Activated T-cell treated with anti-CD3 and anti-CD28 coated beads for 24 hours (primary cell): ENCODE results near the gene STOX2.

Experiments
- DNase-seq: peaks from one replicate; pipeline ENCODE4 v3.0.0-alpha.2; 2020; ENCODE audit warnings: low read depth

STOX2 gene

DNA sequence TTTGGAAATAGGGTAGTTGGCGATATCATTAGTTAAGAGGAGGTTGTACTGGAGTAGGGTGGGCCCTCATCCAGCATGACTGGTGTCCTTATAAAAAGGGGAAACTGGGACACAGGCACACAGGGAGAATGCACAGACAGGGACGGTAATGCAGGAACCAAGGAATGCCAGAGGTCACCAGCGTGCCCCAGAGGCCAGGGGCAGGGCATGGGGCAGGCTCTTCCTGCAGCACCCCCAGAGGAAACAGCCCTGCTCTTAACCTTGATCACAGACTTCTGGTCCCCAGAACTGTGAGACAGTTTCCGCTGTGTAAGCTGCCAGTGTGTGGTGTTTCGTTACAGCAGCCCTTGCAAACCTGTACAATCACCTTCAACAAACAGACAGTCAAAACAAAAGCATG is 15.9 kb upstream of the STOX2 start:
- no peak for DNase-seq

DNA sequence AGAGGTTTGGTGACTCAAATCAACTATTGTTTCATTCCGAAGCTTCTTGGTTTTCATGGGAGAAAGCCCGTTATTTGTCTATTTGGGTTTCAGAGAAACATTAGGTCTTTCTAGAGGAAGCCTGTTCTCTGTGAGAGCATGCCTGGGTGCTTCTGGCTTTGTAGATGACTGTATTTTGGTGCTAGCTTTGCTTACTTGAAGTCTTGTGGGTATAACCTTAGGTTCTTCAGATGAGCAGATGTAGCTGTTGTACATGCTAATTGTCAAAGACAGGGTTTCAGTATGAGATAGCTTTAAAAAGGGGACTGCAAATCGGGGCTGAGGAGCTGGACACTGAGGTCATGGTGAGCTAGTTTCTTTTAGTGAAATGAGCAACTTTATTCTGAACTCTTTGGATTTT is 7.9 kb upstream of the STOX2 start:
- DNase-seq, result no peak

DNA sequence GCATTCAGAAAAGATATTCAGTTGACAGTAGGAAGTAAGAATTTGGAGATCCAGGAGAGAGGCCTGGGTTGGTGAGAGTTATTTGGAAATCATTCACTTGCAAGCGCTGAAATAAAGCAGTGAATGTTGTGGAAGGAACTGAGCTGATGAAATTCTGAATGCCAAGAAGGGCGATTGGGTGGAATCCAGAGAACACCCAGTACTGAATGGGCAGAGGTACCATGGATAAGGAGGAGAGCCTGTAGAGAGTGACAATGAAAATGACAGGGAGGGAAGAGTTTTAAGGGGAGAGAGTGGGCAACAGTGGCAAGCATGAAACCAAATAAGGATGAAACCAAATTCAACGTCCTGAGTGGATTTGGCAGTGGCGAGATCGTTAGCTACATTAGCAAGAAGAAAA is 6.7 kb upstream of the STOX2 start:
- no peak for DNase-seq

DNA sequence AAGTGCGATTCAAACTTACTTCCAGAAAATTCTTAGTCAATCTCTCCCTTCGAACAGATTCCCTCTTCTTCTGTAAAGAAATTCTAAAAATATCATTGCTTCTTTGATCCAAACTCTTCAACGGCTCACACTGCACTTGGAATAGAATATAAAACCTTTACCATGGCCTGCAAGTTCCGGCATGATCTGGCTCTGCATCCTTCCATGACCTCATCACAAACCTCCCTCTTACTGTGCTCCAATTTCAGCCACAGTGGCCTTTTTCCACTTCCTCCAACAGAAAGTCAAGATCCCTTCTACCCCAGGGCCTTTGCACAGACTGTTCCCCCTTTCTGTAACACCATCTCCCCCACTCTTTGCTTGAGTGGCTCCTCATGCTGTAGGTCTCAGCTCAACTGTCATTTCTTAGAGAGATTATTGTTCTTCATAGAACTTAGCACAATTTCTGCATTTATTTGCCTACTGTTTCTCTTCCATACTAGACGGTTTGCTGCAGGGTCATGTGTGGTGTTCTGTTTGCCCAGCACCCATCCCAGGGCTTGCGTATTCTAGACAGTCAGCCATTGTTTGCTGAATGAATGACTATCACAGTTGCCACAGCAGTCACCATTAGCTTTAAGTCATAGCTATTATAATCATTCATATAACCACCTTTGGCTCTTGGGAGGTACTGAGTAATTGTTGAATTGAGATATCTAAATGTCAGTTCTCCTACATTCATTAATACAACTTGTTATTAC is 1.9 kb upstream of the STOX2 start:
- DNase-seq, result no peak

DNA sequence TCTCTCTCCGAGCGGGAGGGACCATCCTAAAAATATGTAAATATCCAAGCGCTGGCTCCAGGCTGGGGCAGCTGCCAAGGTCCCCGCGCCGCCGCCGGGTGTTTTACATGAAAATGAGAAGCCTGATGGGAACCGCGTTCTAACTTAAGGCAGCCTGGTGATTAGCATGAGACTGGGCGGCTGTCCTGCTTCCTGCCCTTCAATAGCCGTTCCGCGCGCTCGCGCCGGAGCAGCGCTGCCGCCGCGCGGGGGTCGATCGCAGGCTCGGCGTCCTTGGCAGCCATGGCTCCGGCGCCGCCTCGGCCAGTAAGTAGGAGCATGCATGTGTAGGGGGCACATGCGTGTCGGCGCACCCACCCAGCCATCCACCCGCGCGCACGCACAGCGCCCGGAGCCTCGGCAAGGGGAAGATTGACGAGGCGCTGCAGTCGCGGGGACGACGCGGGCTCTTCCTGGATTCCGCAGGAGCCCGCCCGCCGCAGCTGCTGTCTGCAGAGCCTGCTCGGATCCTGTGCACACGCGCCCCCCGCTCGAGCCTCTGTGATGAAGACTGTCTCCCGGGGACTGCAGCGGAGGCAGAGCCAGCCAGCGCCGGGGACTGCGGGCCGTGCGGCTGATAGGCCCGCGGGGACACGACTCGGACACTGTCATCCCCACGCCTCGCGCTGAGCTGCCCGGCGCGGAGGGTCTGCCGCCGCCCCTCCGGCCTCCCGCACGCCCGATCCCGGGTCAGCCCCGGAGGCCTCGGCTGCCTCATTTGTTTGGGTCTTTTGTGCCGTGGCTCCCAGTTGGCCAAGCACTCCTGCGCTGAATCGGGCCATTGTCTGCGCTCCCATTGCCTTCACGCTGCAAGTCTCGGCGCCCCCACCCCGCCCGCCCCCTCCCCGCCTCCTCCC is 734 bp downstream of the STOX2 start:
- no peak for DNase-seq

DNA sequence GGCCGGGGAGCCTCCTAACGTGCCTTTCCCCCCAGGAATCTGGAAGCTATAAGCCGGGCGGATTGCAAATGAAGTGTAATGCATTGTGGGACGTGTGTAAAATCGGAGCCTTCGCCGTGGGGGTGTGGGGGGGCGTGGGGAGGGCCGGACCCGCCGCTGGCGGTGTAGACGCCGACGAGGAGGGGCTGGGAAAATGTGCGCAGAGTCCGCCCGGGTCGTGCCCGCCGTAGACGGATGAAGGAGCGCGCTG is 1.3 kb downstream of the STOX2 start:
- no peak for DNase-seq

DNA sequence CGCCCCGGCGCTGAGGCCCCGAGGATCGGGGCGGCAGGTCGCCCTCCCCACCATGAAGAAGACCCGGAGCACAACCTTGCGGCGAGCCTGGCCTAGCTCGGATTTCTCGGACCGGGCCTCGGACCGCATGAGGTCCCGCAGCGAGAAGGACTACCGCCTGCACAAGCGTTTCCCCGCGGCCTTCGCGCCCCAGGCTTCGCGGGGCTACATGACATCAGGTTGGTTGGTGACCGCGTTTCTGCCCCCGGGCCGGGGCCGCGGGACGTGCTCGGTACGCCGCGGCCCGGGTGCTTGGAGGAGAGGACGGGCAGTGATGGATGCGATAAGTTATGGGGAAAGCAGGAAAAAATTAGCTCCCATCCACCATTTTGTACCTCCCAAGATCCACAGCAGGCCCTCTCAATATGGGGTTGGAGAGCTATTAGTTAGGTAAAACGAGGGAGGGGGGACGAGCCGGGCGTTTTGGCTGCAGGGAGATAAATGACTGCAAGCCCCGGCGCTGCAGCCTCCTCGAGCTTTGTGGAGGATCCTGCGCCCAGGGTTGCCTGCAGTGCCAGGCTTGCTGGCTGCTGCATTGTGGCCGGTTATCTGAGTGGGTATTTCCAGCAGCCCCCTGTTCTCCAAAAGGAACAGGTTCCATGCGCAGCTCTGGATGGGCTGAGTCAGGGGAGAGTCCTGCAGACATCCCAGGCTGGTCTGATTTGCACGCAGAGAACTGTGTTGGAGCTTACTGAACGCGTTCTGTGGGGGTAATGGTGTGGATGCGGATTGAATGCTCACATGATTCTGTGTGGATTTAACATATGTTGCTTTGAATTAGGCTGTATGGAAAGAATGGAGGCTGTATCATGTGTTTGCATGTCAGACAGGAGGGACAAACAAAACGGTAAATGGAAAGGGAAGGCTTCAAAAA is 1.9 kb downstream of the STOX2 start:
- DNase-seq, result no peak

DNA sequence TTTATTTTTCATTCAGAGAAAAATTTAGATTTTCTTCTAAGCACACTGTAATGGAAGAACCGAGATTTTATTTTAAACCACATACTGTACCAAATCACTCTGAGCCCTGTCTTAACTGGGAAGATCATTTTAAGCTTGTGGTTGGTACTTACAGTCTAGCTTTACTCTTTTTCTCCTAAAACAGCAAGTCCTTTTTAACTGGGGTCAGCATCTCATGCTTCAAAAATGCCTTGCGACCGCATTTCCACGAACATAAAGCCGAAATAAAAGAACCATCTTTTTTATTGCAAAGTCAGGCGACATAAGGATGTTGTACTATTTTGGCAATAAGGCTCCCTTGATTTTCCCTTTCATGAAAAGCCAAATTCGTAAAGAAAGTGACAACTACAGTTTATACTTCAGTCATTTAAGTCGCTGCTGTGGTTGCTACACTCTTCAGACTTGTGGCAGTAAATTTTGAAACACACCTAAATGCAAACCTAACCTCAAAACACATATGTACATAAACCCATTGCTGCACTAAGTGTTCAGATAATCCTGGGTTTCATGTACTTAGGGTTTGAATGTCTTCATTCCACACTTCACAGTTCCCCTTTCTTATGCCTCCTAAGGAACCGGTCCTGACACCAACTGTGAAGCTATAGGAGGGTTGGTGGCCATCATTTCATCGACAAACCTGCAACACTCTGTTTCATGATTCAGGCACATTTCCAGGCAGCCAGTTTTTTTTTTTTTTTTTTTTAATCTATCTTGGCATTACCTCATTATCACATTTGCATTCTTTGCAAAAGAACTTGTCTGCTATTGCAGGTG is 3.0 kb downstream of the STOX2 start:
- DNase-seq, result no peak

DNA sequence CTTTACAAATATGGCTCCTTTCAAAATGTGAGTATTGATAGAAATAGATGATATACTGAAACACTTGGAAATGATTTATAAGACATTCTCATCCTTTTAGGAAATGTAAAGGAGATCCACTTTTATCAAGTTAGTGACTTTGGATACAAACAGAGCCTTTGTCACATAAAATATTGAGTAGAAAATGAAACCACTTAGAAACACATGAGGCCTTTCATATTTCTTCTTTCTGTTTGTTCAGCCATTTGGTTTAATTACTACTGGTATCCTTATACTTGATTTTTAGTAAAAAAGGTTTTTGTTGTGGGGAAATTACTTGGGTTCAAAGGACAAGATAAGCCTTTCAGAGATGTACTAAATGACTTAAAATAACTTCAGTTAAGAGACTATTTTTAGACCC is 4.1 kb downstream of the STOX2 start:
- DNase-seq, result no peak

DNA sequence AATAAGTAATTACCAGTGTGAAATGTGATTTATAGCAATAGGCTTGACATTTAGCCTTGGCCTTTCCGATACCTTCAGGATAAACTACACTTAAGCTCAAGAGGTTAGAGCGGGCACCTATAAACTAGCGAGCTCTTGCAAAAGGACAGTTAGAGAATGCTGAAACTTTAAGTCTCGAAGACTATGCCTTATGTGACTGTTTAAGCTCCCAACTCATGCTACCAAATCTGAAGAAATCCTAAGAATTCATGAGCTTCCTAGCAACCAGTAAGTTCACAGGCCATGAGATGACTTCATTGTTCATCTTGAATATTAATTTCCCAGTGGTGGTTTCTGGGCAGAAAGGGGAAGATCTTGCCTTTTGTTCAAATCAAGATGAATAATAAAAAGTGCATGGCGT is 4.7 kb downstream of the STOX2 start:
- DNase-seq, result no peak

DNA sequence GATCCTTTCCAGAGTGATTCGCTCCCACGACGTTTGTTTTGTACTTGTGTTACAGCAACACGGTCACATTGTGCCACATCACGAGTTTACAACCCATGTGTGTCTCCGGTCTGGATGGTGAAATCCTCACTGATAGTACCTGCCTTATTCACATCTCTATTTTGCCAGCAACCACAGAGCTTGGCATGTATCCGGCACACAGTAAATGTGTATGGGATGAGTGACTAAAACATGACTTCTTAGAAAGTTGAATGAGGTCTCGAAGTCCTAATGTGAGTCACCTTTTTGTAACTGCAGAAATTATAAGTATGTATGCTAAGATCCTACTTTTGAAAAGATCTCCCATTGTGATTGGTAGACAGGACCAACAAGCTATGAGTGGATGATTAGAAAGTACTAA is 7.5 kb downstream of the STOX2 start:
- DNase-seq, result no peak

DNA sequence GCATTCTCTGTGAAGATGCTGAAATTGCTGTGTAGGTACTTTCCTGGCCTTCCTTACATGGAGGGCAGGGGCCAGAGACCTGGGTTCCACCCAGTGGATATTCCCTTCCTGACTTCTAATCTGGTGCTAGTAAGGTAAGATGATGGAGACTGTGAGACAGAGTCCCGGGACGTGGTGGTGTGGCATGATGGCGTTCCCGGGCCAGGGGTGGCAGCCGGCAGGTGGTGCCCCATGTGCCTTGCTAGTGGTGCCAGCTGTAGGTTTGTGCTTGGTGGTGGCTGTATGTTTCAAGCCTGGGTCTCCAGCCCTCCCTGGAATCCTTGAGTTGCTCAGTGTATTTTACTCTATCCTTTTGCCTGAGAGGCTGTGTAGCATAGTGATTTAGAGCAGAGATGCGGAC is 10.9 kb downstream of the STOX2 start:
- no peak for DNase-seq

DNA sequence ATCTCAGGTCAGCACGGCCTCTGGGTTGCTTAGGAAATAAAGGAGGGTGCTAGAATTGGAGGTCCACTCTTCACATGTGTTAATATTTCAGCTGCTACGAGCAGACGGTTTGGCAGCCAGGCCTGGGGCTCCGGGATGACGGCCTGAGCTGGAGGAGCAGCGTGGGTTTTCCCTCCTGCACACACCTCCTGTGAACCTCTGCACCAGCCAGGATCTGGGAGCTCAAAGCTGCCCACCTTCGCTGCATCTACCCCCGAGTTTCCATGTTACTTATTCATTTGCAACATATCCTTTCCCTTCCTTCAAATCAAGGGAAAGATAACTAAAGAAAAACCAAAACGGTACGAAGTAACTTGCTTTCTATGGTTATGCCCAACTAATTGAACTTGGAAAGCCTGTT is 13.6 kb downstream of the STOX2 start:
- DNase-seq, result no peak

DNA sequence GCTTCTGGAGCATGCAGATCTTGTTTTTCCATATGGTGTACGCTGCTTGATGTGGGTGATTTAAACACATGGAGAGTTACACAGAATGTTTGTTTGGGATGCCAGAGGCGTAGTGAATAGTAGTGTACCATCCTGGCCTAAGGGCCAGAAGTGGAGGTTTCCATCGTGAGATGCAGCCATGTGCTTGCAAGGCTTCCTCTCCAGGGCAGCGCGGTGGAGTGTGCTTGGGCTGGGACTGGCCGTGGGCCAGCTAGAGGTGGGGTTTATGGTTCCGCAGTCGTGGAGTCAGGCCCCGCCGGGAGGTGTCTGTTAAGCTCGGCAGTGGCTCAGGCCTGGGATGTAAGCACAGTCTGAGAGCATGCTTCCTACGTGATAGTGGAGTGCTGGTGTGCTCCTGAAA is 14.0 kb downstream of the STOX2 start:
- no peak for DNase-seq

DNA sequence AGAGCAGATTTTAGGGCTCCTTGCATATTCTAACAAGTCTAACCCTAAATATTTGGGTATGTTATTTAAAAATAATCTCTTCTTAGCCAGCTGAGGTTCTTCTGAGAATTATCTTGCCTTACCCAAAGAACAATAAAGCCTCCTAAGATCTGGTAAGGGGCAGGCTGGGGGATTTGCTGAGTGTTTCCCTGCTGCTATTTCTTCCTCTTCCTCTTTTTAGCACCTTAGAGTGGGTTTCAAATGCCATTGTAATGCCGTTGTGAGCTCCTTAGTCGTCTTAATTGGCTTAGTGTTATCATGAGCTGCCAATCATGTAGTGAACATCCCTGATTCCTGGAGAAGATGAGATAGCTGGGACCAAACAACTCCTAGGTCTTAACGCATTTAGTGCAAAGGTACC is 15.4 kb downstream of the STOX2 start:
- no peak for DNase-seq

DNA sequence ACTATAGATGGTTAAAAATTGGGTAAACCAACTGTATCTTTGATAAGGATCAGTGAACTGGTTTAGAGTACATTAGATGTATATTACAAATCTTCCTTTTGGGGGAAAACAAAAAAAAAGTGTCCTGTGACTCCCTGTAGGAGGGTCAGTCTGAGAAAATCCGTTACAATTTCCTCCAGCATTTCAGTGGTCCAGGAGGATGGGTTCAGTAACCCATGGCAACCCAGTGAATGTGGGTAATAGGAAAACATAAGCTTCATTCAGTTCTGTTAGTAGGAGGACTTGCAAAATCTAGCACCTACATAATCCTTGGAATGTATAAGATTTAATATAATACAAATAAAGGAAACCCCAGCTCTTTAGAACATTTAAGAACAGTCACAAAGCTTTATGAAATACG is 16.2 kb downstream of the STOX2 start:
- DNase-seq, result no peak

DNA sequence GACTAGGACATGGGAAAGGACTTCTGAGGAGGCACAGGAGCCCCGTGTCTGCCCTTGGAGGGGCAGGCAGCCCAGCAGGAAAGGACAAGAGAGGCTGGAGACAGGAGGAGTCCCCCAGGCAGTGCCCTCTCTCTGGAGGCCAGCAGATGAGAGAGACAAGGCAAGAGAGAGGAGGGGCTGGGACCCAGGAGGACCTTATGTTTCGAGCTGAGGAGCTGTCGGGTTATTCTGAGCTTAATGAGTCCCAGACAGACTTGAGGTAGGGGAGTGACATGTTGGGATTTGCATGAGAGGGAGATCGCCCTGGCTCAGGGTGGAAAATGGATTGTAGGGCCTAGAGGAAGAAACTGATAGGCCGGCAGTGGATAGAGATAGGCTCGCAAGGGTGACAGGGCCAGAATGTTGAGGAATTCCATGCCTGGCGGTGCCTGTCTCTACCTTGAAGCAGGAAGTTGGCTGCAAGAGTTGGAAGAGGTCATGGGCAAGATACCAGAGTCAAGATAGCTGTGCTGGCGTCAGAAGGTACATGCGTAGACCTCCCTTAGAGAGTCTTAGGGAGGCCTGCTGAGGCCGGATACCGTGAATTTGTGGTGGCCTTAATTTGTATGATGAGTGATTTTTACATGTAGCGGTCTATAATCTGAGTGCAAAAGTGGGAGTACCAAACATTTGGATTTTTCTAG is 19.4 kb downstream of the STOX2 start:
- DNase-seq, result no peak

DNA sequence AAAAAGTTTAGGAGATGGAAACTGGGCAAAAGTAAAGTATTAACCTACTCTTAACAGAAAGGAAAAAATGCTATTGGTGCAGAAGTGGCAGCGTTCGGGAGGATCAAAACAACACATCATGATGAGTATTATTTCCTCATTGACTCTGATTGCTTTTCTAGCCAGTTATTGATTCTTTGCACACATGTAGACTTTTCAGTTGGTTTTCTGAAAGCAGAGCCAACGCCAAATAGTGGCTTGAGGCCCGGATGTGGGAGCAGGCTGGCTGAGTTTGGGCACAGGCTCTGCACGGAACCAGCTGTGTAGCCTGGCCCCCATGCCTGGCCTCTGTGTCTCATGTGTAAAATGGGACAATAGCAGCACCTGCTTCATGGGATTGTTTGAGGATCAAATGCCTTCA is 21.8 kb downstream of the STOX2 start:
- no peak for DNase-seq

DNA sequence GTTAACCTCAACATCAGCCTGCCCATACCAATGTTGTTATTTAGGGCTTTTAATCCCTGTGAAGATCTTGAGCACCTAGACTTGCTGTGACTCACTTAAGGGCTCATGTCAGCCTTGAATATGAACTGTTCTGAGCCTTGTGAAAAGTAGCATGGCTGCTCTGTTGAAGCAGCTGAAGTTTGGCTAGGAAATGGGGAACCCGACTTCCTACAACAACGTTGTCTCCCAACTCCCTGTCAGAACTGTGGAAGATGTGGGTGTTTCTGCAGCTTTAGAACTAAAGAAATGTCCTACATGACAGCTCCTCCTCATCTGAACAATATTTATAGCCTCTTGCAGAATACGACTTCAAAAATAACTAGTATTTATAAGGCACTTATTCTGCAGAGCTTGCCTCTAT is 27.5 kb downstream of the STOX2 start:
- DNase-seq, result no peak

DNA sequence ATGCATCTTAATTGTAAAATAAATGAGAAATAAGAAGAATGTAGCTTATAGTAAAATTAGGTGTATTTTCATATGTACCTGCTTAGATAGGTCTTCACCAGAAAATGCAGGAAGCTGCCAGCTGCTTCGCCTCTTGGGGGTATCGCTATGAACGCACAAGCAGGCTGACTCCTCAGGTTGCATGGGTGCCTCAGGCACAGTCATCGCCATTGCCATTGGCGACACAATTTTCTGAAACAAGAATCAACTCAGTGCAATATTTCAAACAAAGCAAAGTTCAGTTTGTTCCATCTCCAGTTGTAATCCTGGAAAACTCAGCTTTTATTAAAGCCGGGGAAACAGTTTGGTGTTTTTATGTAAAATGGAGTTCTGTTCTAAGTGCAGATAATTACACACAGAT is 29.7 kb downstream of the STOX2 start:
- no peak for DNase-seq

DNA sequence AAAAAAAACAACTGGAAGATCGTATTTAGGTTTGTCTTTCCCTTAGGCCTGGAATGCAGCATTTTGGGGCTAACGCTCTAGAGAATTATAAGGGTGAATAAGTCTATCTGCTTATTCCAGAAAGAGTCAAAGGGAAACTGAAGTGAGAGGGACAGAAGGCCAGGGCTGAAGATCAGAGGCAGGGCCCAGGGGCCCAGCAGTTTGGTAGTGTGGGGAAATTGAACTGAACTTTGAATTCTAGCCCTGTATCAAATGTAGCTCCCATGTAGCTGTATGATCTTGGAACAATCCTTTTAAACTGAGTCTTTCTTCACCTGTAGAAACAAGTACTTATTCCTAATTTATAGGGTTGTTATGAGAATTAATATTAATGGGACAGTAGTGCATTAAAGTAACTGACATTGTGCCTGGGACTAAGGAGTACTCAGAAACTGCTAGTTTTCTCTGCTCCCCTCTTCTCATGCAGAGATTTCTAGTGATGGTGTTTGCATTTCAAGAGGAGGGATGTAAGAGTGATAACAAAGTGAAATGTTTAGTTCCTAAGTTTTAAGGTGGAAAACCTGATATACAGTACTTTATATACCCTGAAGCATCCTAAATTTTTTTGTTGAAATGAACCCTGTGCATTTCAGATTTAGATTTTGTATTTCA is 30.4 kb downstream of the STOX2 start:
- DNase-seq, result no peak
